IMR-90 (cell line): Measurements from ENCODE around the gene TRAPPC8. TPM values are rescaled to one million over a fixed set of nuclear protein-coding genes. Genes with fewer than 3 reads are reported as not detected.

Experiments
- ATAC-seq: fragments of 200-7000 bp; cut with Tn5 transposase; 2 replicates; pipeline ENCODE4 v1.9.1; 2020; ENCODE audit warnings: low read depth, mild to moderate bottlenecking, moderate library complexity
- BruUV-seq: library from RNA; stranded (reverse); fragments of 400-500 nt; replicated peaks from 2 replicates; lab custom pipeline; 2021; lab: Mats Ljungman, UMichigan
- CTCF ChIA-PET: fragments of 300-600 bp; formaldehyde crosslinking; extraction: SDS; loops from one replicate; lab custom pipeline; 2021; ENCODE audit warnings: antibody characterized with exemption; lab: Yijun Ruan, JAX
- POLR2A ChIA-PET: fragments of 300-600 bp; sonication (Branson Sonifier 250); formaldehyde crosslinking; loops from one replicate; lab custom pipeline; 2022; ENCODE audit warnings: antibody characterized with exemption; ENCODE audit not compliant: unreplicated experiment; lab: Charles Lee
- DNase-seq: peaks from one replicate; pipeline ENCODE4 v3.0.0; 2013
- H2AFZ ChIP-seq: replicated peaks from 2 replicates; pipeline ENCODE3; 2013; ENCODE audit warnings: low read length, mild to moderate bottlenecking; ENCODE audit not compliant: poor library complexity
- H2AK5ac ChIP-seq: 2 replicates; pipeline ENCODE4 v1.6.1; 2013; ENCODE audit warnings: low read depth, low read length, inconsistent platforms
- H2AK9ac ChIP-seq: replicated peaks from 2 replicates; pipeline ENCODE3; 2013; ENCODE audit warnings: mild to moderate bottlenecking, low read depth, low read length, moderate library complexity; ENCODE audit not compliant: poor library complexity
- H2BK120ac ChIP-seq: 2 replicates; pipeline ENCODE4 v1.6.1; 2013; ENCODE audit warnings: low read depth, low read length, inconsistent platforms
- H2BK15ac ChIP-seq: 3 replicates; pipeline ENCODE4 v1.6.1; 2013; ENCODE audit warnings: low read depth, low read length, inconsistent platforms
- H2BK20ac ChIP-seq: 2 replicates; pipeline ENCODE4 v1.6.1; 2013; ENCODE audit warnings: low read depth, mild to moderate bottlenecking, inconsistent platforms, low read length, moderate library complexity
- H2BK5ac ChIP-seq: 2 replicates; pipeline ENCODE4 v1.6.1; 2013; ENCODE audit warnings: mild to moderate bottlenecking, low read depth, low read length, inconsistent platforms; ENCODE audit not compliant: poor library complexity, severe bottlenecking
- H3K14ac ChIP-seq: replicated peaks from 2 replicates; pipeline ENCODE4 v1.6.1; 2013; ENCODE audit warnings: low read depth, low read length, inconsistent platforms
- H3K18ac ChIP-seq: 2 replicates; pipeline ENCODE4 v1.6.1; 2013; ENCODE audit warnings: low read depth, low read length, control low read depth
- H3K23ac ChIP-seq: 2 replicates; pipeline ENCODE4 v1.6.1; 2013; ENCODE audit warnings: low read depth, low read length, inconsistent platforms
- H3K27ac ChIP-seq: 2 replicates; pipeline ENCODE4 v1.5.1; 2013; ENCODE audit warnings: mild to moderate bottlenecking, control low read depth, low read length; ENCODE audit not compliant: insufficient read depth
- H3K27me3 ChIP-seq: 2 replicates; pipeline ENCODE4 v1.6.1; 2013; ENCODE audit warnings: low read length; ENCODE audit not compliant: control insufficient read depth, insufficient read depth
- H3K36me3 ChIP-seq: 2 replicates; pipeline ENCODE4 v1.6.1; 2013; ENCODE audit warnings: low read length, mixed read lengths; ENCODE audit not compliant: control insufficient read depth, insufficient read depth
- H3K4ac ChIP-seq: 2 replicates; pipeline ENCODE4 v1.6.1; 2013; ENCODE audit warnings: low read depth, low read length, inconsistent platforms
- H3K4me1 ChIP-seq: 2 replicates; pipeline ENCODE4 v1.6.1; 2013; ENCODE audit warnings: low read length, mixed read lengths; ENCODE audit not compliant: control insufficient read depth, insufficient read depth
- H3K4me2 ChIP-seq: 2 replicates; pipeline ENCODE4 v1.6.1; 2013; ENCODE audit warnings: low read depth, mild to moderate bottlenecking, control low read depth, low read length, moderate library complexity
- H3K4me3 ChIP-seq: 2 replicates; pipeline ENCODE4 v1.5.1; 2013; ENCODE audit warnings: low read depth, mild to moderate bottlenecking, control low read depth, low read length, moderate library complexity; ENCODE audit not compliant: insufficient read depth
- H3K56ac ChIP-seq: 2 replicates; pipeline ENCODE4 v1.6.1; 2013; ENCODE audit warnings: low read length, inconsistent platforms; ENCODE audit not compliant: insufficient read depth; ENCODE audit errors: extremely low read depth
- H3K79me1 ChIP-seq, 2 experiments: 2 replicates each; pipeline ENCODE4 v1.6.1; 2013; ENCODE audit warnings: low read length in 2 of 2, inconsistent platforms in 1 of 2, low read depth in 1 of 2
- H3K9ac ChIP-seq: 2 replicates; pipeline ENCODE4 v1.6.1; 2013; ENCODE audit warnings: low read depth, low read length, control low read depth
- H3K9me1 ChIP-seq: 2 replicates; pipeline ENCODE4 v1.6.1; 2013; ENCODE audit warnings: low read length, inconsistent platforms; ENCODE audit not compliant: insufficient read depth
- H3K9me3 ChIP-seq: 2 replicates; pipeline ENCODE4 v1.6.1; 2013; ENCODE audit warnings: low read length; ENCODE audit not compliant: control insufficient read depth, insufficient read depth
- H4K20me1 ChIP-seq: 2 replicates; pipeline ENCODE4 v1.6.1; 2013; ENCODE audit warnings: low read length, inconsistent platforms; ENCODE audit not compliant: insufficient read depth
- H4K5ac ChIP-seq: 2 replicates; pipeline ENCODE4 v1.6.1; 2013; ENCODE audit warnings: mild to moderate bottlenecking, low read depth, low read length, control low read depth
- H4K8ac ChIP-seq, 2 experiments: 2 replicates each; pipeline ENCODE4 v1.6.1; 2013; ENCODE audit warnings: low read depth in 2 of 2, low read length in 2 of 2, control low read depth in 1 of 2, inconsistent platforms in 1 of 2
- H4K91ac ChIP-seq: 2 replicates; pipeline ENCODE4 v1.6.1; 2013; ENCODE audit warnings: low read depth, low read length, inconsistent platforms; ENCODE audit not compliant: insufficient read depth
- BHLHE40 ChIP-seq: fragments of 150-350 bp; IDR thresholded peaks from 2 replicates; pipeline ENCODE4 v1.6.1; 2016; ENCODE audit warnings: mild to moderate bottlenecking, low read depth, low read length
- CEBPB ChIP-seq: IDR thresholded peaks from 2 replicates; pipeline ENCODE4 v1.6.1; 2012; ENCODE audit warnings: low read depth, low read length, improper control_type of control experiment
- CHD1 ChIP-seq: IDR thresholded peaks from 2 replicates; pipeline ENCODE4 v1.6.1; 2012; ENCODE audit warnings: low read depth, low read length, improper control_type of control experiment
- ELK1 ChIP-seq: fragments of 150-350 bp; IDR thresholded peaks from 2 replicates; pipeline ENCODE4 v1.6.1; 2016; ENCODE audit warnings: low read depth, mild to moderate bottlenecking, low read length, moderate library complexity, borderline replicate concordance
- FOS ChIP-seq: fragments of 150-350 bp; IDR thresholded peaks from 2 replicates; pipeline ENCODE4 v1.6.1; 2016; ENCODE audit warnings: low read depth, low read length
- MAFK ChIP-seq: IDR thresholded peaks from 2 replicates; pipeline ENCODE4 v1.6.1; 2012; ENCODE audit warnings: low read depth, low read length, improper control_type of control experiment
- MXI1 ChIP-seq: IDR thresholded peaks from 2 replicates; pipeline ENCODE4 v1.6.1; 2012; ENCODE audit warnings: low read depth, mild to moderate bottlenecking, low read length, moderate library complexity, borderline replicate concordance
- NFE2L2 ChIP-seq: fragments of 150-350 bp; IDR thresholded peaks from 2 replicates; pipeline ENCODE4 v1.6.1; 2016; ENCODE audit warnings: low read depth, mild to moderate bottlenecking, low read length
- POLR2A ChIP-seq: IDR thresholded peaks from 2 replicates; pipeline ENCODE4 v1.6.1; 2012; ENCODE audit warnings: mild to moderate bottlenecking, low read depth, low read length
- RAD21 ChIP-seq: IDR thresholded peaks from 2 replicates; pipeline ENCODE4 v1.6.1; 2012; ENCODE audit warnings: low read length, improper control_type of control experiment
- RCOR1 ChIP-seq: IDR thresholded peaks from 2 replicates; pipeline ENCODE4 v1.6.1; 2012; ENCODE audit warnings: mild to moderate bottlenecking, low read length, improper control_type of control experiment; ENCODE audit not compliant: insufficient replicate concordance
- SMC3 ChIP-seq: fragments of 150-350 bp; IDR thresholded peaks from 2 replicates; pipeline ENCODE4 v1.6.1; 2016; ENCODE audit warnings: low read depth, mild to moderate bottlenecking, antibody characterized with exemption, low read length, moderate library complexity
- USF2 ChIP-seq: fragments of 150-350 bp; IDR thresholded peaks from 2 replicates; pipeline ENCODE4 v1.6.1; 2017; ENCODE audit warnings: mild to moderate bottlenecking, antibody characterized with exemption, low read length, low read depth
- WGBS, 2 experiments: methylation state at CpG; one replicate each; pipeline versions ENCODE4 v1.1.5 to v1.1.7; 2013; ENCODE audit warnings: missing lambda C conversion rate in 2 of 2; ENCODE audit not compliant: insufficient read length in 1 of 2; ENCODE audit errors: extremely low coverage in 2 of 2; 5-methylcytosine and 5-hydroxymethylcytosine counted together
- dilution Hi-C: fragments of 300-500 bp; cut with HindIII; formaldehyde crosslinking; loops from one replicate; pipeline ENCODE4 v1.14.3; 2018; ENCODE audit warnings: low sequenced_read_pairs; ENCODE audit not compliant: unreplicated experiment
- in situ Hi-C: fragments of 300-500 bp; cut with MboI; formaldehyde crosslinking; loops from 3 replicates; pipeline ENCODE4 v1.14.3; 2019; ENCODE audit warnings: low sequenced_read_pairs, inconsistent platforms, mixed read lengths
- intact Hi-C: fragments of 100-400 bp; cut with micrococcal nuclease; formaldehyde crosslinking; loops from 2 replicates; pipeline ENCODE4 v1.10.0; 2022
- polyA plus RNA-seq, 3 experiments: library from polyadenylated mRNA; depleted of rRNA; stranded (reverse); fragments of >200 nt; gene quantifications; 2 replicates each; pipeline ENCODE4 v1.2.3, GENCODE V29; 2012; ENCODE audit warnings: low replicate concordance in 1 of 3
- total RNA-seq: library from RNA; depleted of rRNA; stranded (reverse); fragments of >200 nt; gene quantifications from 2 replicates; pipeline ENCODE4 v1.2.3, GENCODE V29; 2012
- TF ChIP-seq, protein P1 (sequence below): conservative IDR thresholded peaks from 2 replicates; pipeline ENCODE4 v1.5.1; 2012; ENCODE audit warnings: mild to moderate bottlenecking, low read depth, low read length, improper control_type of control experiment

The TRAPPC8 gene
- total and polyA plus RNA-seq, 2 of the 4 experiments (the other 2 are of a cell fraction): 21.8 to 54.3 TPM

- no peak overlapping the region for H3K14ac ChIP-seq
- WGBS, 2 experiments: no CpG with 5 or more reads among the region's 1 CpG
- no peak overlapping the region for H2BK20ac ChIP-seq
- in situ Hi-C loops (no loop called here), intact Hi-C loops (no loop called here), dilution Hi-C loops (no loop called here)
- no peak overlapping the region for H2AK5ac ChIP-seq
- no peak for ATAC-seq
- H3K36me3 ChIP-seq: peaks cover 14% of the 10 kb centered on the region
- H4K5ac ChIP-seq: no peak overlapping the region
- no peak overlapping the region for H4K91ac ChIP-seq
- ChIA-PET POLR2A (interaction anchor here (0.5 kb wide), 1 partner anchor 9 kb away, joined by 4 read pairs; no protein-coding TSS in a partner anchor), CTCF (no interaction called here)
- H2BK15ac ChIP-seq: no peak overlapping the region
- no peak overlapping the region for H3K23ac ChIP-seq
- no peak overlapping the region for H2BK5ac ChIP-seq
- TF ChIP-seq FOS (no peak), NFE2L2 (no peak), SMC3 (no peak), RAD21 (no peak), RCOR1 (no peak), USF2 (no peak), CEBPB (no peak), MAFK (no peak), MXI1 (no peak), POLR2A (no peak), BHLHE40 (no peak), CHD1 (no peak), ELK1 (no peak)
- TF ChIP-seq, protein P1, sequence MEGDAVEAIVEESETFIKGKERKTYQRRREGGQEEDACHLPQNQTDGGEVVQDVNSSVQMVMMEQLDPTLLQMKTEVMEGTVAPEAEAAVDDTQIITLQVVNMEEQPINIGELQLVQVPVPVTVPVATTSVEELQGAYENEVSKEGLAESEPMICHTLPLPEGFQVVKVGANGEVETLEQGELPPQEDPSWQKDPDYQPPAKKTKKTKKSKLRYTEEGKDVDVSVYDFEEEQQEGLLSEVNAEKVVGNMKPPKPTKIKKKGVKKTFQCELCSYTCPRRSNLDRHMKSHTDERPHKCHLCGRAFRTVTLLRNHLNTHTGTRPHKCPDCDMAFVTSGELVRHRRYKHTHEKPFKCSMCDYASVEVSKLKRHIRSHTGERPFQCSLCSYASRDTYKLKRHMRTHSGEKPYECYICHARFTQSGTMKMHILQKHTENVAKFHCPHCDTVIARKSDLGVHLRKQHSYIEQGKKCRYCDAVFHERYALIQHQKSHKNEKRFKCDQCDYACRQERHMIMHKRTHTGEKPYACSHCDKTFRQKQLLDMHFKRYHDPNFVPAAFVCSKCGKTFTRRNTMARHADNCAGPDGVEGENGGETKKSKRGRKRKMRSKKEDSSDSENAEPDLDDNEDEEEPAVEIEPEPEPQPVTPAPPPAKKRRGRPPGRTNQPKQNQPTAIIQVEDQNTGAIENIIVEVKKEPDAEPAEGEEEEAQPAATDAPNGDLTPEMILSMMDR: no peak
- H3K9ac ChIP-seq: no peak overlapping the region
- H2BK120ac ChIP-seq: no peak overlapping the region
- no peak overlapping the region for H4K8ac ChIP-seq
- H3K4me2 ChIP-seq: no peak overlapping the region
- no peaks in the 10 kb centered on the region for H3K9me3 ChIP-seq
- no peaks in the 10 kb centered on the region for H3K79me1 ChIP-seq
- H3K9me1 ChIP-seq: no peaks in the 10 kb centered on the region; the same call in 1 of the 2 replicates
- no TSS peak for BruUV-seq
- H2AK9ac ChIP-seq: no peak overlapping the region
- no peaks in the 10 kb centered on the region for H4K20me1 ChIP-seq
- H3K27ac ChIP-seq: no peak overlapping the region
- no peak overlapping the region for H3K4ac ChIP-seq
- H3K4me1 ChIP-seq: no peaks in the 10 kb centered on the region
- no peak overlapping the region for H3K56ac ChIP-seq
- H3K18ac ChIP-seq: no peak overlapping the region
- H3K27me3 ChIP-seq: no peaks in the 10 kb centered on the region
- no peak overlapping the region for H2AFZ ChIP-seq
- H3K4me3 ChIP-seq: no peak overlapping the region
- DNase-seq: no peak
These were observed 111.0 kb downstream of the TRAPPC8 start for GRCh38 chr18:31831903-31832302.
